ENCODE measurements around the gene TTLL6.
A peak's percentile ranks its signal among the peaks of the same experiment; 100 is the strongest.

DNA sequence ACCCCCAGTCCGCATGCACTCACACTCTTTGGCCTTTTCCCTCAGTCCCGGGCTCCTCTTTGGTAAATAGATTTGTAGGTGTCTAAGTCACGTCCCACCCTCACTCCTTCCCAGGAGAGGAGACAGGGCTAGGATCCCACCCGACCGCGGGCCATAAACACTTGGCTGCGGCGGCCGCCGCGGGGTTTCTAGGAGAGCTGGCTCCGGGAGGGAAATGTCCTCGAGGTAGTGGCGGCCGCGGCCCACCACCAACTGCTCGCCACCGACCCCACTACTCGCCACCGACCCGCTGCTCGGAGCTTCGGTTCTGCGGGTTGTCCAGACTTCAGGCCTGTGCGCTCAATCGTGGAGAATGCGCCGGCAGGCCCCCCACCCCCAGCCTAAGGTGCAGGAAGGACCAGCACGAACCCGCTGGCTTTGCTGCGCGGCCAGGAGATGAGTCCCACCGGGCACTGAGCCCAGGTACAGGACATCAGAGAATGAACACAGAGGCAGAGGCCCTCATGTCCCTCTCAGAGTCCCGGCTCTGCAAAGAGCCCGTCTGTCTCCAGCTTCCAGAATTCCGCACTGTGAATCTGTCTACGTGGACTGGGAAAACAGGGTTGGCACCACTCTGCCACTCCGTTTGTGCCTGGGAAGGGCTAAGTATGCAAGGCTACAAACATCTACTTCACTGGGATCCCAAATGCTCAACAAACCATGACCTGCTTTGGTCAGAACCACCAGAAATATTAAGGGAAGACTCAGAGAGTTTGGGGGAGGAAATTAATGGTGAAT is 91.6 kb downstream of the TTLL6 start:
- TF ChIP-seq, protein P1, sequence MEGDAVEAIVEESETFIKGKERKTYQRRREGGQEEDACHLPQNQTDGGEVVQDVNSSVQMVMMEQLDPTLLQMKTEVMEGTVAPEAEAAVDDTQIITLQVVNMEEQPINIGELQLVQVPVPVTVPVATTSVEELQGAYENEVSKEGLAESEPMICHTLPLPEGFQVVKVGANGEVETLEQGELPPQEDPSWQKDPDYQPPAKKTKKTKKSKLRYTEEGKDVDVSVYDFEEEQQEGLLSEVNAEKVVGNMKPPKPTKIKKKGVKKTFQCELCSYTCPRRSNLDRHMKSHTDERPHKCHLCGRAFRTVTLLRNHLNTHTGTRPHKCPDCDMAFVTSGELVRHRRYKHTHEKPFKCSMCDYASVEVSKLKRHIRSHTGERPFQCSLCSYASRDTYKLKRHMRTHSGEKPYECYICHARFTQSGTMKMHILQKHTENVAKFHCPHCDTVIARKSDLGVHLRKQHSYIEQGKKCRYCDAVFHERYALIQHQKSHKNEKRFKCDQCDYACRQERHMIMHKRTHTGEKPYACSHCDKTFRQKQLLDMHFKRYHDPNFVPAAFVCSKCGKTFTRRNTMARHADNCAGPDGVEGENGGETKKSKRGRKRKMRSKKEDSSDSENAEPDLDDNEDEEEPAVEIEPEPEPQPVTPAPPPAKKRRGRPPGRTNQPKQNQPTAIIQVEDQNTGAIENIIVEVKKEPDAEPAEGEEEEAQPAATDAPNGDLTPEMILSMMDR (IDR thresholded peaks at IDR 0.05; ENCODE audit: poor library complexity): no peak
- peak; percentile 81 for TF ChIP-seq EZH2phosphoT487 (IDR thresholded peaks at IDR 0.05; ENCODE audit: low read depth, severe bottlenecking, unreplicated experiment)
- TF ChIP-seq EZH2 (IDR thresholded peaks at IDR 0.05; ENCODE audit: borderline replicate concordance): peak; percentile 94
